H9 (cell line): ENCODE data around the gene TMEM184B. TPM values are rescaled to one million over a fixed set of nuclear protein-coding genes. Genes with fewer than 3 reads are reported as not detected.

ENCODE experiments used
- DNase-seq: peaks from one replicate; pipeline ENCODE4 v3.0.0-alpha.2; 2017
- H2AFZ ChIP-seq: one replicate; pipeline ENCODE4 v1.6.1; 2013; ENCODE audit warnings: mild to moderate bottlenecking, low read length, control low read depth, moderate library complexity
- H2AK5ac ChIP-seq: 2 replicates; pipeline ENCODE4 v1.6.1; 2013; ENCODE audit warnings: low read length, control low read depth, mixed read lengths; ENCODE audit not compliant: insufficient read length
- H2BK120ac ChIP-seq: one replicate; pipeline ENCODE4 v1.6.1; 2013; ENCODE audit warnings: low read depth, mild to moderate bottlenecking, low read length, control low read depth, inconsistent platforms; ENCODE audit not compliant: poor library complexity, severe bottlenecking
- H2BK12ac ChIP-seq: 2 replicates; pipeline ENCODE4 v1.6.1; 2013; ENCODE audit warnings: low read length, control low read depth, mixed read lengths, low read depth; ENCODE audit not compliant: insufficient read length
- H2BK15ac ChIP-seq: 2 replicates; pipeline ENCODE4 v1.6.1; 2013; ENCODE audit warnings: low read depth, low read length, control low read depth
- H2BK20ac ChIP-seq: one replicate; pipeline ENCODE4 v1.6.1; 2013; ENCODE audit warnings: low read depth, mild to moderate bottlenecking, low read length, control low read depth, inconsistent platforms; ENCODE audit not compliant: poor library complexity, severe bottlenecking
- H2BK5ac ChIP-seq: 2 replicates; pipeline ENCODE4 v1.6.1; 2013; ENCODE audit warnings: low read length, control low read depth, mixed read lengths; ENCODE audit not compliant: insufficient read length
- H3K14ac ChIP-seq: 2 replicates; pipeline ENCODE4 v1.6.1; 2013; ENCODE audit warnings: low read length, control low read depth; ENCODE audit not compliant: insufficient read depth
- H3K18ac ChIP-seq: 2 replicates; pipeline ENCODE4 v1.6.1; 2013; ENCODE audit warnings: low read depth, mild to moderate bottlenecking, mixed read lengths, low read length, control low read depth; ENCODE audit not compliant: insufficient read length
- H3K23ac ChIP-seq: 2 replicates; pipeline ENCODE4 v1.6.1; 2013; ENCODE audit warnings: low read length, control low read depth, mixed read lengths, low read depth; ENCODE audit not compliant: insufficient read length
- H3K23me2 ChIP-seq: 2 replicates; pipeline ENCODE4 v1.6.1; 2013; ENCODE audit warnings: low read depth, mild to moderate bottlenecking, mixed read lengths, low read length, control low read depth; ENCODE audit not compliant: insufficient read length, poor library complexity, severe bottlenecking
- H3K27ac ChIP-seq: 2 replicates; pipeline ENCODE4 v1.5.1; 2013; ENCODE audit warnings: low read length, control low read depth, mixed read lengths, low read depth; ENCODE audit not compliant: insufficient read length
- H3K27me3 ChIP-seq: 2 replicates; pipeline ENCODE4 v1.6.1; 2013; ENCODE audit warnings: low read length, control low read depth, inconsistent platforms; ENCODE audit not compliant: insufficient read depth
- H3K4ac ChIP-seq: 2 replicates; pipeline ENCODE4 v1.6.1; 2013; ENCODE audit warnings: low read depth, mild to moderate bottlenecking, control low read depth, inconsistent platforms, low read length, moderate library complexity
- H3K4me1 ChIP-seq: 2 replicates; pipeline ENCODE4 v1.6.1; 2013; ENCODE audit warnings: low read length, control low read depth, inconsistent platforms; ENCODE audit not compliant: insufficient read depth
- H3K4me2 ChIP-seq: 2 replicates; pipeline ENCODE4 v1.6.1; 2013; ENCODE audit warnings: low read length, control low read depth, mixed read lengths; ENCODE audit not compliant: insufficient read length, insufficient read depth
- H3K56ac ChIP-seq: 2 replicates; pipeline ENCODE4 v1.6.1; 2013; ENCODE audit warnings: low read depth, mild to moderate bottlenecking, mixed read lengths, low read length, control low read depth; ENCODE audit not compliant: insufficient read length
- H3K79me1 ChIP-seq: 2 replicates; pipeline ENCODE4 v1.6.1; 2013; ENCODE audit warnings: low read depth, mild to moderate bottlenecking, moderate library complexity, low read length, control low read depth, inconsistent platforms; ENCODE audit not compliant: insufficient read depth, poor library complexity, severe bottlenecking
- H3K79me2 ChIP-seq: 2 replicates; pipeline ENCODE4 v1.6.1; 2013; ENCODE audit warnings: low read length, control low read depth, inconsistent platforms; ENCODE audit not compliant: insufficient read depth
- H3K9ac ChIP-seq: 2 replicates; pipeline ENCODE4 v1.6.1; 2013; ENCODE audit warnings: low read length, control low read depth, mixed read lengths; ENCODE audit not compliant: insufficient read length; ENCODE audit errors: extremely low read depth
- H3K9me3 ChIP-seq: one replicate; pipeline ENCODE4 v1.6.1; 2013; ENCODE audit warnings: low read depth, low read length, inconsistent platforms; ENCODE audit not compliant: control insufficient read depth
- H3T11ph ChIP-seq: one replicate; pipeline ENCODE4 v1.6.1; 2013; ENCODE audit warnings: mild to moderate bottlenecking, low read length, control low read depth, inconsistent platforms
- H4K20me1 ChIP-seq: one replicate; pipeline ENCODE4 v1.6.1; 2013; ENCODE audit not compliant: control insufficient read depth, insufficient read length, insufficient read depth
- H4K5ac ChIP-seq: 2 replicates; pipeline ENCODE4 v1.6.1; 2013; ENCODE audit warnings: low read depth, mild to moderate bottlenecking, mixed read lengths, low read length, control low read depth; ENCODE audit not compliant: insufficient read length
- H4K8ac ChIP-seq: replicated peaks from 2 replicates; pipeline ENCODE4 v1.6.1; 2013; ENCODE audit warnings: low read length, control low read depth, mixed read lengths, low read depth; ENCODE audit not compliant: insufficient read length
- H4K91ac ChIP-seq: 2 replicates; pipeline ENCODE4 v1.6.1; 2013; ENCODE audit warnings: low read depth, mild to moderate bottlenecking, moderate library complexity, mixed read lengths, low read length, control low read depth; ENCODE audit not compliant: insufficient read length
- H3K27ac Mint-ChIP-seq, 3 experiments: 2 replicates in 2 of 3; 3 replicates in 1 of 3; pipeline ENCODE4 v1.8.0; 2020 to 2021; ENCODE audit warnings: mixed read lengths in 3 of 3, mild to moderate bottlenecking in 1 of 3, moderate library complexity in 1 of 3
- H3K27me3 Mint-ChIP-seq: 2 replicates; pipeline ENCODE4 v1.8.0; 2021; ENCODE audit warnings: low read depth, mild to moderate bottlenecking, moderate library complexity, mixed read lengths
- H3K36me3 Mint-ChIP-seq, 3 experiments: 2 replicates in 2 of 3; 3 replicates in 1 of 3; pipeline ENCODE4 v1.8.0; 2020 to 2021; ENCODE audit warnings: low read depth in 3 of 3, mixed read lengths in 3 of 3; ENCODE audit not compliant: insufficient read depth in 1 of 3
- H3K4me1 Mint-ChIP-seq, 2 experiments: 2 replicates each; pipeline ENCODE4 v1.8.0; 2020; ENCODE audit warnings: mixed read lengths in 2 of 2
- H3K4me3 Mint-ChIP-seq, 2 experiments: 2 replicates in 1 of 2; 3 replicates in 1 of 2; pipeline ENCODE4 v1.8.0; 2020 to 2021; ENCODE audit warnings: mild to moderate bottlenecking in 2 of 2, mixed read lengths in 2 of 2, moderate library complexity in 1 of 2
- H3K9me3 Mint-ChIP-seq, 2 experiments: 2 replicates in 1 of 2; 3 replicates in 1 of 2; pipeline ENCODE4 v1.8.0; 2020; ENCODE audit warnings: mild to moderate bottlenecking in 2 of 2, mixed read lengths in 2 of 2, moderate library complexity in 1 of 2
- CTCF ChIP-seq: fragments of 200-600 bp; sonication (generic); conservative IDR thresholded peaks from 3 replicates; pipeline ENCODE4 v1.8.0; 2021; ENCODE audit warnings: antibody characterized with exemption, mild to moderate bottlenecking
- WGBS: extraction: QIAGEN DNeasy Blood & Tissue Kit; methylation state at CpG from one replicate; pipeline ENCODE4 v1.1.7; 2013; ENCODE audit warnings: missing lambda C conversion rate, low lambda C conversion rate, mixed read lengths; ENCODE audit not compliant: insufficient read length; ENCODE audit errors: extremely low coverage; 5-methylcytosine and 5-hydroxymethylcytosine counted together
- total RNA-seq: library from RNA; stranded (reverse); gene quantifications from 2 replicates; pipeline ENCODE4 v1.2.1, GENCODE V29; 2021

The TMEM184B gene
- total RNA-seq, 1 experiment from 2014 or later, result 58.5 TPM

DNA sequence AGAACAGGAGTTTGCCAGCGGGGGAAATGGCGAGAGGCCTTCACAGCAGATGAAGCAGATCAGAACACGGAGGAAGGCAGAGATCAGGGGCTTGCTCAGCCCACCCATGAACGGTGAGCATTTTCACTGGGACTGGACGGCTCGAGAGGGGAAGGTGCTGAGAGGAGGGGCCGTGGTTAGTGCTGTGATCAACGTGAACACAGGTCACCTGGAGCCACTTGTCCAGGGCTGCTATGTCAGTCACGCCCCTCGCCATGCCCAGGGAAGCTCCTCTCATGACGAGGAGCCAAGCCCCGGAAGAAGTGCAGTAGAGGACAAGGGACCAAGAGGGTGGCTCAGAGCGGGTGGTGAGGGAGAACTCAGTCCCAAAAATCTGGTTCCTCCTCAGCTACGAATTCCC, 98.2 kb downstream of the TMEM184B start:
- peak overlapping the region in 1 of 3 experiments; percentile 15; a peak in 1 of 7 replicates for H3K27ac Mint-ChIP-seq
- DNase-seq, result no peak

More for the DNA sequence above, 98.2 kb downstream of the TMEM184B start:
- no peaks in the 10 kb centered on the region for H3K9me3 ChIP-seq
- peaks cover 3% of the 10 kb centered on the region; the same call in 1 of the 2 replicates for H3K27me3 Mint-ChIP-seq
- no peak for TF ChIP-seq CTCF
- H3K36me3 Mint-ChIP-seq, result peaks cover 0 to 7% (median 0%) of the 10 kb centered on the region in 3 experiments; a peak in 3 of 7 replicates
- H3K79me2 ChIP-seq, result no peaks in the 10 kb centered on the region
- H4K20me1 ChIP-seq, result no peaks in the 10 kb centered on the region
- H4K8ac ChIP-seq, result no peak overlapping the region
- H3K4ac ChIP-seq, result no peak overlapping the region
- H4K5ac ChIP-seq, result no peak overlapping the region
- H3K9me3 Mint-ChIP-seq, result no peaks in the 10 kb centered on the region
- no peak overlapping the region for H4K91ac ChIP-seq
- no peak overlapping the region for H2BK15ac ChIP-seq
- no peak overlapping the region for H3K4me3 Mint-ChIP-seq
- no peak overlapping the region for H3K56ac ChIP-seq
- H3K18ac ChIP-seq, result no peak overlapping the region
- no CpG with 5 or more reads among the region's 14 CpGs for WGBS
- no peaks in the 10 kb centered on the region for H3K23me2 ChIP-seq
- no peak overlapping the region for H2AK5ac ChIP-seq
- H3K9ac ChIP-seq, result no peak overlapping the region
- no peak overlapping the region for H3K4me2 ChIP-seq
- no peaks in the 10 kb centered on the region for H3K27me3 ChIP-seq
- no peak overlapping the region for H2BK20ac ChIP-seq
- H3K79me1 ChIP-seq, result no peaks in the 10 kb centered on the region
- no peak overlapping the region for H3T11ph ChIP-seq
- peaks cover 13 to 25% of the 10 kb centered on the region in 2 experiments for H3K4me1 Mint-ChIP-seq
- no peak overlapping the region for H3K23ac ChIP-seq
- H3K4me1 ChIP-seq, result no peaks in the 10 kb centered on the region; the same call in 1 of the 2 replicates
- H2BK120ac ChIP-seq, result no peak overlapping the region
- H3K14ac ChIP-seq, result no peak overlapping the region; the same call in 1 of the 2 replicates
- no peak overlapping the region for H3K27ac ChIP-seq
- no peak overlapping the region for H2BK12ac ChIP-seq
- no peak overlapping the region for H2BK5ac ChIP-seq
- H2AFZ ChIP-seq, result no peak overlapping the region
